ENCODE data around the gene MCF2L2.

Gene MCF2L2

DNA sequence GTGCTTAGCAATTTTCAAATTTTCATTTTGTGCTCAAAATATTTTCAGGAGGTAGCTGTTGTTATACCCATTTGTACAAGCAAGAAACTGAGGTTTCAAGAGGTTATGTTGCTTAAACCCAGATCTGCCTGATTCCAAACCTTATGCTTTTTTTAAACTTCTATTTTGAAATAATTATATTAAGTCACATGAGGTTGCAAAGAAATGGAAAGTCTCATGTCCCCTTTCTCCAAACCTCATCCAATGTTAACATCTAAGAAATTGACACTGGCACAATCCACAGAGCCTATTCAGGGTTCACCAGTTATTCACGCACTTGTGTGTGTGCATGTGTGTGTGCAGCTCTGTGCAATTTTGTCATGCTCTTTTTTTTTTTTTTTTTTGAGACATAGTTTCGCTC lies 140.3 kb downstream of the MCF2L2 start:
- DNase-seq = peak; percentile 50 to 62

DNA sequence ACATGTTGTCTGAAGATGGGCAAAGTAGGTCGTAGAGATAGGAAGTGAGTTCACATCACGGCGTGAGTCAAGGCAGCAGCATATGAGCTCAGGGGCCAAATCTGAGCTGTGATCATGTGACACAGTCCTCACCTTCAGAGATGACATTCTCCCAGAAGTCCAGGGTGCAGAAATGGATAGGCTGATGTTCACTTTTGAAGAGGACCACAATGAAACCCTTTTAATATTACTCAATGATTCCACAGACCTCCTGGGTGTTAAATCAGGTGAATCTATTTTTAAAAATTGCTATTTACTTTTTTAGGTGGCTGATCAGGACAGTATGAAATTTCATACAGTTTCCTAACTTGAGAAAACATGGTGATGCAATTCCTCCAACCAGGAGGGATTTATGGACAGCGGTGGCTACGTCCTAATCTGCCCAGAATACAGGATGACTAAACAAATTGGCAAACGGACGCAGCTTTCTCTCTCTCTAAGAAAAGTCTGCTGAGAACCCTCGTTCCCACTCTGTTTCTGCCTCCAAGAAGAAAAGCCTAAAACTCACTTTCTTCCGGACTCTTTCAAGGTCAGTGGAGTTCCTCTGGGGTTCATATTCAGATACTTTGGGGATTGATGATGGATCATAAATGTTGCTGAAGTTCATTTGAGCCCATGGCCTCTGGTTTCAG lies 141.0 kb downstream of the MCF2L2 start:
- peak; percentile 64 to 71 for DNase-seq

DNA sequence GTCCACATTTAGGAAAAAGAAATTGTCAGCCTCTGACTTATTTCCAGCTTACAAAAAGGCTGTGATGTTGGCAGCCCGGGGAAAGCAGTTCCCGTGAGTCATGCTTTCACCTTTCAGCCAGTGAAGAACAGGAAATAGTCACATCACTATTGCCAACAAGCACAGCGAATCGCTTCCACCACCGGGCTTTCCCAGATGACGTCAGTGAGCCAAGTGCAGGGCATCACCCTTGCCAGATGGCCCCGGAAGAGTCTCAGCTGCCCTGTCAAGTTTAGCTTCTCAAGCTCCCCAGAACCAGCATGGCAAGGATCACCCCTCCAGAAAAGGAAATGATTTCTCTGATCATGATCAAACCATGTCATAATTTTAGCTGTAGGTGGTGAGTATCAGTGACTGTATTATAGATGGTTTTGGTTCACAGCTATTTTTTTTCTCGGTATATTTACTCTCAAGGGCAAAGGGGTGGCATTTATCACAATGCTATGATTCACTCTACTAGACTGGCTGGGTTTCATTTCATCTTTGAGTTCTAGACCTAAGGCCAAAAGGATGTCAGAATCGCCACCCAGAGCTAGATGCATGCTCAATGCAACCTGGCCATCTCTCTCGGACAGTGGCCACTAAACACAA lies 142.5 kb downstream of the MCF2L2 start:
- peak; percentile 98 to 99 for DNase-seq

DNA sequence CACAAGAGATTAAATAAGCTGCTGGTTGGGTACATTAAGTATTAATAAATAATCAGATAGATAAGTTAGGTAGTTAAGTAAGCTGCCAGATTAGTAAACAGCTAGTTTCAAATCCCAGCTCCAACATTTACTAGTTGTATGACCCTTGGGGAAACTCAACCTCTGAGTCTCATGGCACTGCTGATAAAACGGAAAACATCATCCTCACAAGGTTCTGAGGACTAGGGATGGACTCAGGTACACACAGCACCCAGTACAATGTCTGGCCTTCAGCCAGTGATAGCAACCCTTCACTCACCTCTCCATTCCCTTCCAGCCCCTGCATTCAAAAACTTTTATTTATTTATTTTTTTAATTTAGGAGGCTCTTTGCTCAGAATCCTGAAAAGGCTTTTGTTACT lies 143.1 kb downstream of the MCF2L2 start:
- no peak for DNase-seq

DNA sequence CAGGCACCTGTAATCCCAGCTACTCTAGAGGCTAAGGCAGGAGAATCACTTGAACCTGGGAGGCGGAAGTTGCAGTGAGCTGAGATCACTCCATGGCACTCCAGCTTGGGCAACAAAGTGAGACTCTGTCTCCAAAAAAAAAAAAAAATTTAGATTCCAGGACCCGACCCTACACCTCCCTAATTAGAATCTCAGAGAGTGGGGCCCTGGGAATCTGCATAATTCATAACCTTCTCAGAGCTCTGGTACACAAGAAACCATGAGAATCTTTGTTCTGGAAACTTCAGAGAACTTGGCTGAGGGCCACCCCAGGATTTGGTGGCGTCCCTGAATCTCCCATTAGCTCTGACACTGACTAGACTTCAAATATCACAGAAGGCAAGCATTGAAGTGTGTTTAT lies 143.8 kb downstream of the MCF2L2 start:
- DNase-seq = no peak

DNA sequence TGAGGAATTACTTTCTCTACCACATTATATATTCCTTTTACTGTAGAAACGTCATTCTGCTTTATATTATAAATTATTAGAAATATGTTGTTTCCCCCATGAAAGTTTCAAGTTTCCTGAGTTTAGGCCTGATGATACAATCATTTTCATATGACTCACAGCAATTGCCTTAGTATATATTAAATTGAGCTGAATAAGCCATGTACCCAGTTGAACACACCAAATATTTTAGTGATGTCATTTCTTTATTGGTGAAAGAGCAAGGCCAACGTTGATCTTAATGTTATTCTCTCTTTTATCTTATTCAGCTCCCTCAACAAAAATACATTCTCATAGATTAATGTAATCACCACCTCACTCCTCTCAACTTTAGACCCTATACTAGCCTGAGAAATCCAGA lies 144.5 kb downstream of the MCF2L2 start:
- DNase-seq = no peak

DNA sequence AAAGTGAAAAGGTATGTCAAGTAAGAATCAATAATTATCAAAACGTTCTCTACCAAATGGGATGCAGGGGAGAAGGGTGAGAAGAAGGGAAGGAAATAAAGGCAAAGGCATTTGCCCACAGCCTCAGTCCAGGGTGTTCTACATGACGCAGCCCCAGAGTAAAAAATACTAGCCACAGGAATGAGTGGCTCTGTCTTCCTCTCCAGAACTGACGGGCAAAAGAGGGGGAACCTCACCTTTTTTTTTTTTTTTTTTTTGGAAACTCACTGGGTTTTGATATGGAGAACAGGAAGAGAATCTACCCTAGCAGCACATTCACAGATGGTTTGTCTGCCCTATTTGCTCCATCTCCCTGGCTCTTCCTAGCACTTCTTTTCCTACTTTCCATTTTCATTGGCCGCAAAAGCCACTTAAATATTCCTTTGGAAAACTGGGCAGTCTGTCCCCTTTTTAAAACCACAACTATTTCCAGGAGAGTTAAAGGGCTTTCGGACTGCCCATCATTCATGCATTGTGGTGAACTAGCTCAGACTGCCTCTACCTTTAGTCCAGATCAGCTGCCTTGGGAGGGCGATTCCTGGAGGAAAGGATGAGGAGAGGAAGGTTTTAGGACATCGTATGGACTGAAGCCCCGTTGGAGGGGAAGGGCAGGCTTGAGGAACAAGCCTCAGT lies 147.2 kb downstream of the MCF2L2 start:
- DNase-seq = no peak

DNA sequence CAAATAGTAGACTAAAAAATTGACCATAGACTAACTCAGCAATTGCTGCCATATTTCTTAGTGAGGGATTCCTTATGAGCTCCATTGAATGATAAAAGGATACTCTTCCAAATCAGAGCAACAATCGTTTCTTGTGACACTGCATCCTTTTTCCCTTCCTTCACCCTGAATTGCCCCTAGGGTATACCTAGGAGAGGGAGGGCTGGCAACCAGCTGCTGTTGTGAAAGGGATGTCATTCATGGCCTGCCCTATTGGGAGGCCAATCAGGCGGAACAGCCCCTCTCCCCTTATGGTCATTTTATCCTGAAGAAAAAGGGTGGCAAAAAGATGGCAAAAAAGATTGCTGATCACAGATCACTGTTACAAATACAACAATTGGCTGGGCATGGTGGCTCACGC lies 149.0 kb downstream of the MCF2L2 start:
- DNase-seq = no peak

DNA sequence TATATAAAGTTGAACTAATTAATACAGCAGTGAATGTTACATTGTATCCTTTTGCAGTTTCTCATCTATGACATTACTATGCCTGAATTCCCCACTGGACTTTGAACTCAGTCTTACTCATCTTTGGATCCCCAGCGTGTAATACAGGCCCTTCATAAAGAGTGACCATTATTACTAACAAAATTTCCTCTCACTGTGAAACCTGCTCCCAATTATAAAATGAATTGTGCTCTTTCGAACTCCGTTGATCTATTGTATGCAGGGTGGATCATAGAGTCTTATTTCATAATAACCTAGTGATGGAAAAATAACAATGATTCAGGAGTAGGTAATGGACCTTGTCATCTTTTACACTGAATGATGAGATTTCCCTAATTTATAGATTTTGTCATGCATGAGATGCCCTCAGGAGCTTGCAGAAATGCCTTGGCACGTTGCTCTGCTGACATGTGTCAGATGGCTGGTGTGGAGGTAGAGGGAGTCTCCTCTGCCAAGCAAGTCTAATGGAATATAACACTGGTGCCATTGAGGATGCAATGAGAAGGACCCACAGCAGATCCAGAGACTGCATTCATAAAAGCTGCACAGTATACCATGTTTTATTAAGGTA lies 149.8 kb downstream of the MCF2L2 start:
- DNase-seq = no peak

DNA sequence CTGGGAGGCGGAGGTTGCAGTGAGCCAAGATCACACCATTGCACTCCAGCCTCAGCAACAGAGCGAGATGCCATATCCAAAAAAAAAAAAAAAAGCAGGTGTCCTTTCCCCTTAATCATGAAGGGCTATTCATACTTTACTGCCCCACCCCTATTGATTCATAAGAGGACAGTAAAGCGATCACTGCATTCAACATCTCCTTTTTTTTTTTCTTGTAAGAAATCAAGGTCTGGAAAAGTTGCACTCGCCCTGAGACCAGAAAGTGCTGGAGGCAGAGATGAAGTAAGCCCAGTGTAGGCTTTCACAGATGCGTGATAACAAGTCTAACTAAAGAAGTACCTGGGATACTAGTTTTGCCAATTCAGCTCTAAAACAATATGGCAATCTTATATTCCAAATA lies 151.2 kb downstream of the MCF2L2 start:
- DNase-seq = no peak

DNA sequence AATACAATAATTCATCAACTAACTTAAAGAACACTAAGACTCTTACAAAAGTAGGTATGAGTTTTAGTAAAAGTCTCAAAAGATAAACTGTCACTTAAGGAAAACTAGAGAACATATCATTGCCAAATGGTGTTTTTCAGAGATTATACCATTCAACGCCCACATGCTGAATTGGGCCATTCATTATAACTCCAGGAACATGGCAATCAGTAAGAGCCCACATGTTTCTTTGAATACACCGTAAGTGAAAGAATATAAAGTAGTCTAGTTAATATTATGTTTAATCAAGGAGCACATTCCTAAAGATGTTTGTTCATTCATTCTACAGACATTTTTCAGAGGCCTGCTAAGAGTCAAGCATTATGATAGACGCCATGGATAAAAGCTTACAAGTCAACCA lies 152.5 kb downstream of the MCF2L2 start:
- DNase-seq = no peak

DNA sequence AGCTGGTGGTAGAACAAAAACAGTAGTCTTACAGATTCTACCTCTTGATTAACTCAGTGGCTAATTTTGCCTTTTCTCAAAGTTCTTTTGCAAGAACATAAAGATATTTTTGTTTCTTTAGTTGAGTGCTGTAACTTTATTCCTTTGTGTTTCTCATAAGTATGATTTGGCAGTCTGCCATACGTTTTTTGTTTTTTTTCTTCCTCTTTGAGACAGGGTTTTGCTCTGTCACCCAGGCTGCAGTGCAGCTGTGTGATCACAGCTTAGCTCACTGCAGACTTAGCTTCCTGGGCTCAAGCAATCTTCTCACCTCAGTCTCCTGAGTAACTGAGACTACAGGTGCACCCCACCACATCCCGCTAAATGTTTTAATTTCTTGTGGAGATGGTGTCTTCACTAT lies 153.0 kb downstream of the MCF2L2 start:
- peak; percentile 78 to 95 for DNase-seq

DNA sequence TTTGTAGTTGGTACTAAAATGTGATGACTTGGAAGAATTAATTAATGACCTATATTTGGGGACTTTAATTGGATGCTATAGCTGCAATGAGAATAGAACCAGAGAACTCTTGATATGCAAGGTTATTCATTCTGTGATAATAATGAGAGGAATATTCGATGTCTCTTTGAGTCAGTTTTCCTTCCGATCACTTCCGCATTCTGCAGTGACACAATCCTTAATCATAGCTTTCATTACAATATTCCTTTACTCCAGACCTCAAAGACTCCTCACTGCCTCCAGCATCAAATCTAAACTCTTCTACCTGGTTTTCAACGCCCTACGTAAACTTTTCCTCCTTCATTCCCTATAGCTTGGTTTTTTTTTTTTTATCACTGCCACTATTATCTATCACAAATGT lies 153.8 kb downstream of the MCF2L2 start:
- no peak for DNase-seq

DNA sequence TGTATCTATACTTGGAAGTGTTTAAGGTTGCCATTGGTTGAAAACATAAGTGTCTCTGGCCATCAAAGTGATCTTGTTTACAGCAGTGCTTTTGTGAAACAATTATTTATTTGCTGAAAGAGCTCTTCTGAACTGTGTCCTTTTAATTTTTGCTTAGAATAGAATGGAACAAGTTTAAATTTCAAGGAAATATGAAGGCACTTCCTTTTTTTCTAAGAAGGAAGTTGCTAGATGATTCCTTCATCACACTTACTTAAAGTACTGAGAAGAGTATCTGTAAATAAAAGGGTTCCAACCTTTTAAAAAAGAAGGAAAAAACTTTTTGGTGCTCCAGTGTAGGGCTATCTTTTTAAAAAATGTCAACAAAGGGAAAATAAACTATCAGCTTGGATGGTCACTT lies 155.6 kb downstream of the MCF2L2 start:
- DNase-seq = peak in 1 of 2 donors; percentile 54

DNA sequence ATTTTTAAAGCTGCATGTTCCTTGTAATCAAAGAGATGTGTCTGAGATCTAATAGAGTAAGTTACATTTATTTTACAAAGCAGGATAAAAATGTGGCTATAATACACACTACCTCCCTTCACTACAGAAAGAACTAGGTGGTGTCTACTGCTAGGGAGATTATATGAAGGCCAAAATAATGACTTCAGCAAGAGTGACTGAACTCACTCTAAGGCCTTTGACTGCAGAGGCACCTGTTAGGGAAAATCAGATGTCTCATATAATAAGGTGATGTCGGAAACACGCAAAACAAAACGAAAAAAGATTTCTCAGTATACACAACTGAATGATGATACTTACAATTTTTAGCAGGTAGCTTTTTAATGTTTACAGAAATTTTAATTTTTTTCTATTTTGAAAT lies 156.3 kb downstream of the MCF2L2 start:
- no peak for DNase-seq

DNA sequence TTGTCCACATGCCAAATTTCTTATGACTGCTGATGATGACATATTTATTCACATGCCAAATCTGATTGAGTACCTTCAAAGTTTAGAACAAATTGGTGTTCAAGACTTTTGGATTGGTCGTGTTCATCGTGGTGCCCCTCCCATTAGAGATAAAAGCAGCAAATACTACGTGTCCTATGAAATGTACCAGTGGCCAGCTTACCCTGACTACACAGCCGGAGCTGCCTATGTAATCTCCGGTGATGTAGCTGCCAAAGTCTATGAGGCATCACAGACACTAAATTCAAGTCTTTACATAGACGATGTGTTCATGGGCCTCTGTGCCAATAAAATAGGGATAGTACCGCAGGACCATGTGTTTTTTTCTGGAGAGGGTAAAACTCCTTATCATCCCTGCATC lies 158.1 kb downstream of the MCF2L2 start:
- DNase-seq = no peak

DNA sequence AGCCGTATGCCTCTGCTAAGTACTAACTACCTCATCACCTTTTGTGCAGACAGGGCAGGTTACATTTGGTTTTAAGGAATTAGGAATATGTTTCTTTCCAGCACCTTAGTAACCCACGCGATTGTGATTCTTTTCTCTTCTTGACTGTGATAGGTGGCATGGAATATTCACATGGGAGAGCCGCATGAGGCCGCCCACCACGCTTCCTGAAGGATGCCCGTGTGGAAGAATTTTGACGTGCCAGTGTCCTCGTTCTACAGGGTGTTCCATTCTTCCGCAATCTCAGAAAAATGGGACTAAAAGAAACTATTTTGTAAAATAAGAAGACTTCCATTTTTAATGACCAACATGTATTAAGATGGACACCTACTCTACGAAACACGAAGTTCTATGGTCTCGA lies 159.1 kb downstream of the MCF2L2 start:
- no peak for DNase-seq

DNA sequence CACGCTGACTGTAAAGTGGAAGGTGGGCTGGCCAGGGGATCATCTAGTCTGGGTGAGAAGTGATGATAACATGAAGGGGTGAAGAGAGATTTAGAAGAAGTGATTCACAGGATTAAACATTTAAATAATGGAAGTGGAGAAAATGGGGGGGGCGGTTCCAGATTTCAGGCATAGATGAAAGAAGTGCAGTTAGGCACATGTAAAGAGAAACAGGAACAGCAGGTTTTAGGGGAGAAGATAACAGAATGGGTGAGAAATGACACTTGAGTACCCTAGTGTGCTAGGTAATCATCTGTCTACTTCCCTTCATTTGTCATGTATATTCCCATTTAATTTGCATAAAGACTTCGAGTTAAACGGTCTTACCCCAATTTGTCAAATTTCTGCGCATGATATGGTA lies 160.1 kb downstream of the MCF2L2 start:
- DNase-seq = no peak

DNA sequence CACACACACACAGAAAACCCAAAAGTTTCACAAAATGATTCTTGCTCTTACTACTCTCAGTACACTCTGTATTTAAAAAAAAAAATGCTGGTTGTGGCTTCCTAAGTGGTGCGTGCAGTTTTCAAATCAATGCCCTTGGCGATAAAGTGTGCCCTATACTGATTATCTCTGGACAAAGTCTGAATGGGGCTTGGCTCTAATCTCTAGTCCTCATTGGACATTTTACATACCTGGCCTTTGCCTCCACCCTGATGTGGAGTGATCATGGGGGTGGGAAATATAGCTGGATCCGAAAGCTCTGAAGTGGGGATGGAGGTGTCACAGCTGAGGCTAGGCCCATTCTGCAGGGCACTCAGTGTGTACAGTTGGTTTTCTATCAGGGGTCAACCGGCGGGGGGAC lies 161.3 kb downstream of the MCF2L2 start:
- no peak for DNase-seq

DNA sequence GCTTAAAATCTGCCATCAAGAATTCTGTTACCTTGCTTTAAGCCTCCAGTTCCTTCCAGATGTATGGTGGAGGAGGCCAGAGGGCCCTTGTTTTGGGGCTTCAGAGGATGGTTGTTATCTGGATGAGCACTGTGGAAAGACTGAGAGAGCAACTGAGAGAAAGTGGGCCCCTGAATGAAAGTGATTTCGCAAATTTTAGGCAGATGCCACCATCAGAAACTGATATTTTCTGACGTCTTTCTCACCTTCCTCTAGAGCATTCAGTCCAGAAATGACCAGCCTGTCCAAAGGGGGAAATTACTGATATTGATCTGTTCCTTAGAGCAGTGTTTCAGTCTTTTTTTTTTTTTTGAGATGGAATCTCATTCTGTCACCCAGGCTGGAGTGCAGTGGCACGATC lies 162.0 kb downstream of the MCF2L2 start:
- DNase-seq = no peak

DNA sequence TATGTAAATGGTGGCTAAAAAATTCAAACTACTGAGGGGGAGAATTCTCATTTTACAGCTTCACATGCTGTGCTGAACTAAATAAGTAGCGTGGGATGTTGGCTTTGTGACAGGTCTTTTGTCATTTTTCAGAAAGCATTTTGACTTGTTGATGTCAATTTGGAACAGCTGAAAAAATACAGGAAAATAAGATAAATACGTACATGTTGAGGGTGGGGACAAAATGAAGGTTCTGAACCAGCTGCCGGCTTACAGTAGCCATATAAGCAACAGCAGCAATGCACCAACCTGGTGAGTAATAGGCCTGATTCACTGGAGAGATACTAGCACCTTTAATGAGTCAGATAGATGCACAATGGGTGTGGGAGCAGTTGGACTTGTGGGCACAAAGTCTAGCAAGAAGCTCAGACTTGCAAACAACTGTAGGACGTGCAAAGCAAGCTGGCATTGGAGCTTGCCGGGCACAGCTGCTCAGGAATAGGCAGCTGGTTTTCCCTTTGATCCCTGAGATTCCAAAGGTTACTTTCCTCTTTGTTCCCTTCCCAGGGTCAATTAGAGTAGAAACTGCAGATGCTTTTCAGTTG lies 162.5 kb downstream of the MCF2L2 start:
- DNase-seq = no peak

DNA sequence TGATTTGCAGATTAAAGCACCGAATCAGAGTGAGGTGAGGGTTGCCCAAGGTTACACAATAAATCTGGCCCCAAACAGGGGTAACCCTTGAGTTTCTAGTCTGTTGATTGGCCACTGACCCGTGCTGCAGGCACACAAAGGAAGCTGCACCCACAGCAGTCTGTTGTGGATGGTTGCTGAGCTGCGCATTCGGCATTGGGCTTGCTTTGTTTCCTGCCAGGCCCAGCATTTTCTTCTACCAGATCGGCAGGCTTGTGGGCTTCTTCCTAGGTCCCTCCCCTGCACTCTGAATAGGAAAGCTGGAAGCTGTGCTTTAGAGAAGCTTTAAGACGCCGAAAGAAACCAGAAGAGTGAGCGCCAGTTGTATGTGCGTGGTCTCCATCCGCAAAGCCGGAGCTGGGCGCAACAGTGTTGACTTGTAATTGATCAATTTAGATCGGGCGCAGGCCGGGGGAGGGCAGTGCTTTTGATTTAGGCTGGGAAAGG lies 163.2 kb downstream of the MCF2L2 start:
- DNase-seq = peak in 1 of 2 donors; percentile 43

DNA sequence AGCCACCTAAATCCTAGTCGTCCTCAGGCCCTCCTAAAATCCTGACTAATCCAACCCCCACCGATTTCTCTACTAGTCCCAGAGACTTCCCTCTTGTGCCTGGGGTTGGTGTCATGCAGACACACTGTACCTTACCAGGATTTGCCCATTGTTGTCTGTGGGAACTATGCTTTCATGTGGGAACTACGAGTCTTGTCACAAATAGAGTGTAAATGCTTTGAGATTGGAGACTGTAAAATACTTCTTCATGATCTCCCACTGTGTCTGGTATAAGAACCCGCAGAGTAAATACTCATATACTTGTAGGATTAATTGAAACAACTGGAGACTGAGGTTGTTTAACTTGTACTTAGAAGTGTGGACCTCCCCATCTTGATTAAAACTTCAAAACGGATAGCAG lies 164.2 kb downstream of the MCF2L2 start:
- DNase-seq = peak in 1 of 2 donors; percentile 42
